Measurements from ENCODE around the gene PLEKHF1. TPM values are rescaled to one million over a fixed set of nuclear protein-coding genes. Genes with fewer than 3 reads are reported as not detected.
"Not testable (repeated sequence)": the region's sequence is repeated elsewhere in the genome, so short reads cannot be mapped to it uniquely, and the experiment has no call there.

The PLEKHF1 gene
- 1 to 10 TPM; 1.2 to 3.3 (median 1.8) TPM for polyA plus RNA-seq (ENCODE audit: insufficient read length in 4 of 4)

DNA sequence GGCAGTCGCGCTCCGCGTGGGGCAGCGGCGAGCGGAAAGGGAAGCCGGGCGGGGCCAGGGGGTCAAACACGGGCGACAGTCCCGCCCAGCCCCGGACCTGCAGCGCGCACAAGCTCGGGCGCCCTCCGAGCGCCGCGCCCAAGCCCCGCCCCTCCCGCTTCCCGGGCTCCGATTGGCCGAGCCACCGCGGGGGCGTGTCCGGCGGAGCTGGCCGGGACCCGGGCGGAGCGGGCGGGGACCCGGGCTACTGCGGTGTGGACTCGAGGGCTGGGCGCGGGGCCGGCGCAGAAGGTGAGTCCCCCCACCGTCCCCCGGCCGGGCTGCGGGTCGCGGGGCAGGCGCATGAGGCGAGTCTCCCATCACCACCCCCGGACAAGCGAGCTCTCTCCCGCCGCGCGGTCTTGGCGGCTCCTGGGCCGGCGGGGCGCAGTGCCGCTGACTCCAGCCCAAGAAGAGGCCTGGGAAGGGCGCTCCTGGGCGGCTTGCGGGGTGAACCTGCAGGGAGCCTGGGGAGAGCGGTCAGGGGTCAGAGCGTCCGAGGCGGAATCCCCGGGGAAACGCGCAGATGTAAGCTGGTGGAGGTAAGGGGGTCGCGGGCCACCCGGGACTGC lies at the start of gene PLEKHF1:
PLEKHF1 (plus strand) TSS at position 247 of the 611 bp plus-strand sequence. CDS start 8,379 bp downstream, outside the sequence.
- peak in 1 of 4 donors; percentile 66 for DNase-seq (ENCODE audit: low read depth in 4 of 4, low spot score in 3 of 4)

DNA sequence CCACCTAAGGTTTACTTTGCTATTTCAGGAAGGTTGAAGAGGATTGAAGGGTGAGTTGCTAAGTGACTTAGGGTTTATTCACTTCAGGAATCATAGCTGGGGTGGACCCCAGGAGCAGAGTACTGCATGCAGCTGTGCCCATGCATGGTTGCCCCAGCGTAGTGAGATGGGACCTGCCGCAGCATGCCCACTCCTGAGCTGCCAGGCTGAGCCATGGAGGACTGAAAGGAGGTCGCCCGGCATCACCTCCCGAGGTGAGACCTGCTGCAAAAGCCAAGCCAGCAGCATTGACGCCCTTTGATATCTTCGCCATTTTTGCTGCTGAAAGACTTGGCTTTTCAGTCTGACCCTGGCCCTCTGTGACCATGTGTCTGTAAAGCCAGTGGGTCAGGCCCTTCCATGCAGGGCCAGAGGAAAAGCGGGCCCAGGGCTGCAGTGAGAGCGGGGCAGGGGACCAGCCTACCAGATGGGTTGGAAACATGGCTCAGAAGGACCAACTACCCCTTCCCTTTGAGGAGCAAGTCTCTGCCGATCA lies 49.3 kb upstream of the PLEKHF1 start:
- no peak for DNase-seq (ENCODE audit: low read depth in 4 of 4, low spot score in 3 of 4)

DNA sequence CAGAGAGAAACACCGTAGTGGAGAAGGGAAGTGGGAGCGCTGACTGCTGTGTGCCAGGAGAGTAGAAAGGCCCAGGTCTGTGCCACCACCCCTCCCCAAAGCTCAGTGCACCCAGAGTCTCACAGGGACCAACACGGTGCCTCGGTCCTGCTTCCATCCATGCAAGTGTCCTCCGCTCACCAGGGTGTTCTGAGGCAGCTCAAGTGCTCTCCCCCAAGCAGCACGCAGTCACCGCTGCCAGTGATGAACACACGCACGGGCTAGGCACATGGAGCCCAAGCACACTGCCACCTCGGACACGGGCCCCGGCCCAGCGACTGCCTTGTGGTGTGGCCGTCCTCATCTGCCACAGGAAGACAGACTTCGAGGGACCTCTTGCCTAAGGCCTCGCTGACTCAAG lies 48.7 kb upstream of the PLEKHF1 start:
- DNase-seq (ENCODE audit: low read depth in 4 of 4, low spot score in 3 of 4), result no peak

- no peak for DNase-seq (ENCODE audit: low read depth in 4 of 4, low spot score in 3 of 4)
Observed at GRCh38 chr19:29617366-29618266, 47.6 kb upstream of the PLEKHF1 start.

GRCh38 chr19:29618434-29618833 lies 46.8 kb upstream of the PLEKHF1 start:
- no peak for DNase-seq (ENCODE audit: low read depth in 4 of 4, low spot score in 3 of 4)

DNA sequence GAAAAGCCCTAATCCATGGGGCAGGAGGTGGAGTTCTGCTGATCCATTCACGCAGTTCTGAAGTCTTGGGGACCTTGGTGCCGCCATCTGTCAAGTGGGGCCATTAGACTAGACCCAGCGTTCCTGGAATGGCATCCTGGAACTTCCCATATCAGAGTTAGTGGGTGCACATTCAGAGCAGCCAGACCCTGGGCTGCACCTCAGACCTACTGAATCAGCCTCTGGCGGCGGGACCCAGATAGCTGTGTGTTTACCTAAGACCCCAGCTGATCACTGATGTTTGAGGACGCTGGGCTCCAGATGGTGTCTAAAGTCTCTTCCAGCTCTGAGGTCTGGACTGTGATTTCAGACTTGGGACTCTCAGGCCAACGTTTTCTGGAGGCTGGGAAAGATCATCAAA lies 46.4 kb upstream of the PLEKHF1 start:
- no peak for DNase-seq (ENCODE audit: low read depth in 4 of 4, low spot score in 3 of 4)

DNA sequence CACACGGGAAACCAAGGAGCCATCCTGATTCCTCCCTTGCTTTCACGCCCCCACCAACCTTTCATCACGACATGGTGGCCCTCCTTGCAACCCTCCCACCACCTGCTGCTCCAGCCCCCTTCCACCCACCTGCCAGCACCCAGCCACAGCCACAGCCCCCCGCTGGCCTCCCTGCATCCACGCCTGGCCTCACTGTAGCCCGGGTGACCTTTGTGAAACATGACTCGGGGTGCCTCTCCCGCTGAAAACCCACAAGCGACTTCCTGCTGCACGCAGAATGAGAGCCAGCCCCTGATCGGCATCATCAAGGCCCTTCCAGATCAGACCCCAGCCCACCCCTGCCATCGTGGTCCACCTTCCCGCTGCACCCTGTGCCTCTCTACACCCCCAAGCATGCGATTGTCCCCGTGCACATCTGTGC lies 44.3 kb upstream of the PLEKHF1 start:
- no peak for DNase-seq (ENCODE audit: low read depth in 4 of 4, low spot score in 3 of 4)

GRCh38 chr19:29622166-29623070 lies 42.8 kb upstream of the PLEKHF1 start:
- no peak for DNase-seq (ENCODE audit: low read depth in 4 of 4, low spot score in 3 of 4)

GRCh38 chr19:29623726-29624488 lies 41.4 kb upstream of the PLEKHF1 start:
- DNase-seq (ENCODE audit: low read depth in 4 of 4, low spot score in 3 of 4), result no peak

DNA sequence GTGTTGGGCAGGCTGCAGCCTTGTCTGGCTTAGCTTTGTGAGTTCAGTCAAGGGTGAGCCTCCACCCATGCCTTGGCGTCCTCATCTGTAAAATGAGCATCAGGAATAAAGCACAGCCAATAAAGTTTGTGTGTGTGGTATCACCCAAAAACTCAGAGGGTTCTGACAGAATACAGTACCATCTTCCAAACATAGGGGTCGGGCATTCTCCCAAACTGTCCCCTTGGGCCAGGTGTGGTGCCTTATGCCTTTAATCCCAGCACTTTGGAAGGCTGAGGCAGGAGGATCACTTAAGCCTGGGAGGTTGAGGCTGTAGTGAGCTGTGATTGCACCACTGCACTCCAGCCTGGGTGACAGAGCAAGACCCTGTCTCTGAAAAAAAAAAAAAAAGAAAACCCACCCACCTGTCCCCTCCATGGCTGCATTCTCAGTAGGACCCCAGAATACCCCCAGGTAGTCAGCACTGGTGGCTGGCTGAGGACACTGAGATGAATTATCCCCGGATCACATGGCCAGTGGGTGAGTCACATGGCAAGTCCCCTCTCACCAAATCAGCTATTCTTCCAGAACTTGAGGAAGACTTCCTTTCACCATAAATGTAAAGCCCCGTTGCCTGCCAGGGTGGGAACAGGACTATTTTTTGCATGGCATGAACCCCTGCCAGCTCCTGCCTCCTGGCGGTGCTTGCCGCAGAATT lies 40.6 kb upstream of the PLEKHF1 start:
- DNase-seq (ENCODE audit: low read depth in 4 of 4, low spot score in 3 of 4), result no peak

- DNase-seq (ENCODE audit: low read depth in 4 of 4, low spot score in 3 of 4), result no peak
Observed at GRCh38 chr19:29625186-29625651, 40.0 kb upstream of the PLEKHF1 start.

DNA sequence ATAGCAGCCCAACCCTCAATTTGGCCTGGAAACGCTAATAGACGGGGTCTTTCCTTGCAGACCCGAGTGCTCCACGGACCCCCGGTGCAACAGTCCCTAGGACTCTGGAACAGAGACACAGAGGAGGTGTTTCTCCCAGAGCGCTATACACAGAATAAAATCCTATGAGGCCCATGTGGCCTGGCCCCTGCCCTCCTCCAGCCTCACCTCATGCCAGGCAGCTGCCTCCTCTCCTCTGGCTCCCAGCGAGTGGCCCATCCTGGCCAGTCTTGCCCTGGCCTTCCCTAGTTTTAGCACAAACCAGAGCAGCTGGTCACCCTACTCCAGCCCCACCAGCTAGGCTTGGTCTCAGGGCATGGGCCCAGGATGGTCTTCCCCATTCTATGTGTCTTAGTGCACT lies 38.9 kb upstream of the PLEKHF1 start:
- DNase-seq (ENCODE audit: low read depth in 4 of 4, low spot score in 3 of 4), result no peak

- DNase-seq (ENCODE audit: low read depth in 4 of 4, low spot score in 3 of 4), result not testable (repeated sequence)
Observed at GRCh38 chr19:29626832-29627231, 38.4 kb upstream of the PLEKHF1 start.

- no peak for DNase-seq (ENCODE audit: low read depth in 4 of 4, low spot score in 3 of 4)
Observed at GRCh38 chr19:29628661-29629385, 36.4 kb upstream of the PLEKHF1 start.

DNA sequence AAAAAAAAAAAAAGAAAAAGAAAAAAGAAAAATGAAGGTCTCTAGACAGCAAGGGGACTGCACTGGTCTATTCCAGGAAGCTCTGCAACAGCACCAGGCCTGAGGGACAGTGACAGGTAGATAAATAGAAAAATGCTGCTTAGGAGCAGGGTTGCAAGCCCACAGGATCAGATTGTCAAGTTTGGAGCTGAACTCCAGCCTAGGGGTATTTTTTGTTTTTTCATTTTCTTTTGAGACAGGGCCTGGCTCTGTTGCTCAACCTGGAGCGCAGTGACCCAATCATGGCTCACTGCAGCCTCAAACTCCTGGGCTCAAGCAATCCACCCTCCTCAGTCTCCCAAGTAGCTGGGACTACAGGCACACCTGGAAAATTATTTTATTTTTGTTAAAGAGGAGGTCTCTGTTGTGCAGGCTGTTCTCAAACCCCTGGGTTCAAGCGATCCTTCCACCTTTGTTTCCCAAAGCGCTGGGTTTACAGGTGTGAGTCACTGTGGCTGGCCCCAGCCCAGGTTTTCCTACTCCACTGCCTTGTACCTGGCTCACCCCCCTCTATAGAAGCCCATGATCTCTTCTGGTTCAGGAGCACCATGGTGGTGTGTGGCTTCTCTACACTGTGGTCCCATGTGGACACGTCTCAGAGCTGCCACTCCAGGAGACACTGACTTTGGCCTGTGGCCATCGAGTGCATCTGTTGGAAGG lies 35.3 kb upstream of the PLEKHF1 start:
- DNase-seq (ENCODE audit: low read depth in 4 of 4, low spot score in 3 of 4), result no peak

DNA sequence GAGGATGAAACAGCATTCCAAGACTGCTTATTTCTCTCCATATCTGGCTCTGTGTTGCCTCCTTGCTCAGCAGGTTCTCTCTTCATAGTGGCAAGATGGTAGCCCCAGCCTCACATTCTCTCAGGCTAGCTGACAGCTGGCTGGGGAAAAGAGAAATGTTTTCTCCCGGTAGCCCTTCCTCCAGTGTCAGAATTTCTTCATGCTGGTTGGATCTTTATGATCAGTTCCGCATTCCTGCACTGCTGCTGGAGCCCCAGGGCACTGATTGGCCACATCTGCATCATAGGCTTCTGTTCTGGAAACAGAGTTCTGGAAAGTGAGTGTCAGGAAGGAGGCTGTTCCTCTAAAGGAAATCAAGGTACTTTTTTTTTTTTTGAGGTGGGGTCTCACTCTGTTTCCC lies 34.6 kb upstream of the PLEKHF1 start:
- DNase-seq (ENCODE audit: low read depth in 4 of 4, low spot score in 3 of 4), result no peak

DNA sequence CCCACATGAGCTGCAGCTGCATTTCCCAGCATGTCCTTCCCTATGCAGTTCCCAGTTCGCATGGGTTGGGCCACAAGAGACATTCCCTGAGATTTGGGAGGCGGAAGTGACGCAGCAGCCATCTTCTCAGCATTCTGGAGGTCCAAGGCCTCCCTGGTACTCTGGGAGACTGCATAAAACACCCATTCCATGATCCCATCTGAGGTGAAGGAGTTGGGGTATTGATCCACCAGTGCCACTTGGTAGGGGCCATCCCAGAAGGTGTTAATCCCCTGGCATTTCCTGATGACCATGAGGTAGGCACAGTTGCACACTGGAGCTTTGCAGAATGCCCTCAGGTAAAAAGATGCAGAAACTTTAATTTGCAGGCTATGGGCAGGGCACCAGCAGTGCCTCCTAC lies 33.8 kb upstream of the PLEKHF1 start:
- DNase-seq (ENCODE audit: low read depth in 4 of 4, low spot score in 3 of 4), result no peak

DNA sequence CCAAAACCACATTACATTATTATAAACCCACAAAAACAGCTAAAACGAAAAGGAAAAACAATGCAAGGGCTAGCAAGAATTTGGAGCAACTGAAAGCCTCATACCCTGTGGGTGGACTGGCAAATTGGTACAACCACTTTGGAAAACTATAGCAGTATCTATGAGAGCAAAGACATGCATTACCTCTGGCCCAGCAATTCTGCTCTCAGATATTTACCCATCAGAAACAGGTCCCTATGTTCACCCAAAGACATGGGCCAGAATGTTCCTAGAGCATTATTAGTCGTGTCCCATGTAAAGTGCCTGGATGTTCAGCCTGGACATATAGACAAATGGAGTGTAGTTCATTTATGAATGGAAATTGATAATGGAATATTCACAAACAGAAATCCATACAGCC lies 31.3 kb upstream of the PLEKHF1 start:
- DNase-seq (ENCODE audit: low read depth in 4 of 4, low spot score in 3 of 4), result no peak

Measured in left renal pelvis (tissue), 4 donors.